Dedifferentiated amniotic fluid mesenchymal stem cell (primary cell): ENCODE data around the gene C2CD5.
"Not testable (repeated sequence)": the region's sequence is repeated elsewhere in the genome, so short reads cannot be mapped to it uniquely, and the experiment has no call there.

ENCODE experiments used
- DNase-seq: peaks from one replicate; pipeline ENCODE4 v3.0.0-alpha.2; 2016; ENCODE audit errors: extremely low spot score

The C2CD5 gene, protein sequence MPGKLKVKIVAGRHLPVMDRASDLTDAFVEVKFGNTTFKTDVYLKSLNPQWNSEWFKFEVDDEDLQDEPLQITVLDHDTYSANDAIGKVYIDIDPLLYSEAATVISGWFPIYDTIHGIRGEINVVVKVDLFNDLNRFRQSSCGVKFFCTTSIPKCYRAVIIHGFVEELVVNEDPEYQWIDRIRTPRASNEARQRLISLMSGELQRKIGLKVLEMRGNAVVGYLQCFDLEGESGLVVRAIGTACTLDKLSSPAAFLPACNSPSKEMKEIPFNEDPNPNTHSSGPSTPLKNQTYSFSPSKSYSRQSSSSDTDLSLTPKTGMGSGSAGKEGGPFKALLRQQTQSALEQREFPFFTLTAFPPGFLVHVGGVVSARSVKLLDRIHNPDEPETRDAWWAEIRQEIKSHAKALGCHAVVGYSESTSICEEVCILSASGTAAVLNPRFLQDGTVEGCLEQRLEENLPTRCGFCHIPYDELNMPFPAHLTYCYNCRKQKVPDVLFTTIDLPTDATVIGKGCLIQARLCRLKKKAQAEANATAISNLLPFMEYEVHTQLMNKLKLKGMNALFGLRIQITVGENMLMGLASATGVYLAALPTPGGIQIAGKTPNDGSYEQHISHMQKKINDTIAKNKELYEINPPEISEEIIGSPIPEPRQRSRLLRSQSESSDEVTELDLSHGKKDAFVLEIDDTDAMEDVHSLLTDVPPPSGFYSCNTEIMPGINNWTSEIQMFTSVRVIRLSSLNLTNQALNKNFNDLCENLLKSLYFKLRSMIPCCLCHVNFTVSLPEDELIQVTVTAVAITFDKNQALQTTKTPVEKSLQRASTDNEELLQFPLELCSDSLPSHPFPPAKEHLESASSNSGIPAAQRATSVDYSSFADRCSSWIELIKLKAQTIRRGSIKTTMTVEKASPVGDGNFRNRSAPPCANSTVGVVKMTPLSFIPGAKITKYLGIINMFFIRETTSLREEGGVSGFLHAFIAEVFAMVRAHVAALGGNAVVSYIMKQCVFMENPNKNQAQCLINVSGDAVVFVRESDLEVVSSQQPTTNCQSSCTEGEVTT

DNA sequence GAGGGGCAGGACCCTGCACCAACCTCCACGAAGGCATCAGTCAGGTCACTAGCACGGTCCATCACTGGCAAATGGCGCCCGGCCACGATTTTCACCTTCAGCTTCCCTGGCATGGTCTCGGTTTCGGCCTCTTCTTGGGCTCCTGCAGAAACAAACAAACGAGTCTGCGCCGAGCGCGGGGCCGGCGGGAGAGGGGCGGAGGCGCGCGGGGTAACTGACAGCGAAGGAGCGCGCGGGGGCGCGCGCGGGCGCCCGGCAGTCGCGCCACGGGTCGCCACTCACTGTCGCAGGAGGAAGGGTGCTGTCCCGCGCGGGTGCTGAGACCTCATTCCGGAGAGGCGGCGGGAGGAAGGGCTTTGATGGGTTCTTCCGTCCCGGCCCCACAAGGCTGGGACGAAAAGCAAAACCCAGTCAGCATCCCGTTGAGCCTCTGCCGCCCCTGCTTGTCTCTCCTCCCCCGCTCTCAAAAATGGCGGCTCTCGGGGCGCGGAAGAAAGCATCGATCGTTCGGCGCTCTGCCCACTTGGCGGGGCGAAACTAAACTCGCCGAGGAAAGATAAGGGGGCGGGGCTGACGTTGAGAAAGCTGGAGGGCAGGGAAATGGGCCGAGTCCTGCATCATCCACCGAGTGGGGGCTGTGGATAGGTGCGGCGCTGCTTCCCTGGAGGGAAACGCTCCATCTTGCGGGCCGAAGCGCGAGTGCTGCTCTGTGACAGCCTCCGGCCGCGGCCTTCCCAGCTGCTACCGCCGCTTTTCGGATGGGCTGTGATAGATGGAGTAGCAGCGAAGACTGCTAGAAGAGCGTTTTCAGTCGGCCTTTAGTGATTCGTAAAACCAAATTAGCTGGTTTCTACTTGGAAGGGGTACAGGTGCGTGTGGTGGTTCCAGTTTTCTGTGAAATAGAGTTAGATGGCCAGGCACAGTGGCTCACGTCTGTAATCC, at the start of gene C2CD5:
Gene C2CD5, minus strand, starts transcription at position 505 of the 942 bp plus-strand sequence. Its CDS starts 392 bp downstream, at position 113.
- peak; percentile 96 for DNase-seq

DNA sequence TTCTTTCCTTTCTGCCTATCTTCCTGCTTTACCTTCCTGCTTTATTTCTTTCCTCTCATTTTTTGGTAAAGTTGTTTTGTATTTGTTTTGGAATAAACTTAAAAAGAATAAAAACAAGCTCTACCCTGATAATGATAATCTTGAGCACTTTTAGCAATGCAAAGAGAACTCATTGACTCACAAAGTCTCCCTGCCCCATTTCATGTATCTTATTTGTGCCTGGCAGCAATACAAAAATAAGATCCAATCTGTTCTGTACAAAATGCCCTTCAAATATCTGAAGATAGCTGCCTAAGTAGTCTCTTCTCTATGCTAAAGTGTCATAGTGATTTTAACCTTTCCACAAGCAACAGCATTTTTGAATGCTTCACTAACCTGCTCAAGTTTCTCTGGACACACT, 49.5 kb upstream of the C2CD5 start:
- no peak for DNase-seq

- DNase-seq = no peak
Observed at GRCh38 chr12:22588817-22589216, 44.5 kb upstream of the C2CD5 start.

DNA sequence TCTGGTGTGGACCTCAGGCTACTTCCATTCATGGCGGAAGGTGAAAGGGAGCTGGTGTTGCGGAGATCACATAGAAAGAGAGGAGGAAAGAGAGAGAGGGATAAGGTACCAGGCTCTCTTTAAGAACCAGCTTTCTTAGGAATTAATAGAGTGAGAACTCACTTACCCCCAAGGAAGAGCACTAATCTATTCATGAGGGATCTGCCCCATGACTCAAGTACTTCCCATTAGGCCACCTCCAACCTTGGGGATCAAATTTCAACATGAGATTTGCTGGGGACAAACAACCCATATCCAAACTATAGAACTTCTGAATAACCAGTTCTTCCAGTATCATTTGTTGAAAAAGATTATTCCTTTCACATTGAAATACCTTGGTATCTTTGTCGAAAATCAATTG, 34.0 kb upstream of the C2CD5 start:
- DNase-seq = no peak

GRCh38 chr12:22577667-22578066, 33.3 kb upstream of the C2CD5 start:
- DNase-seq = no peak

GRCh38 chr12:22576473-22576872, 32.1 kb upstream of the C2CD5 start:
- no peak for DNase-seq

- no peak for DNase-seq
Observed at GRCh38 chr12:22576065-22576464, 31.7 kb upstream of the C2CD5 start.

GRCh38 chr12:22574921-22575320, 30.6 kb upstream of the C2CD5 start:
- DNase-seq = no peak

GRCh38 chr12:22573181-22573580, 28.8 kb upstream of the C2CD5 start:
- DNase-seq = no peak

DNA sequence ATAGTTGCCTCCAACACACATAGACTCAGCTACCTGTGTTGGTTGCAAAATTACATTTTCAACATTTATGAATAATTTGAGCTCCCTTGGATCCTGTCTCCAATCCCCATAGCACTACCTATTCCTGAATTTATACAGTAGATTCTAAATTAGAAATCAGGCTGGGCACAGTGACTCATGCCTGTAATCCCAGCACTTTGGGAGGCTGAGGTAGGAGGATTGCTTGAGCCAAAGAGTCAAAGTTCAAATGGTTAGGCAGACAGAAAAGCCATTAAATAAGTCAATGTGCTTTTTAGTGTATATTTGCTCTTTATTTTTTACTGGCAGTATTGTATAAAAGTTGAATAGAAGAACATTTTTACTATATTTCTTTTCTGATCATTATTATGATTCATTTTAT, 24.9 kb upstream of the C2CD5 start:
- no peak for DNase-seq

DNA sequence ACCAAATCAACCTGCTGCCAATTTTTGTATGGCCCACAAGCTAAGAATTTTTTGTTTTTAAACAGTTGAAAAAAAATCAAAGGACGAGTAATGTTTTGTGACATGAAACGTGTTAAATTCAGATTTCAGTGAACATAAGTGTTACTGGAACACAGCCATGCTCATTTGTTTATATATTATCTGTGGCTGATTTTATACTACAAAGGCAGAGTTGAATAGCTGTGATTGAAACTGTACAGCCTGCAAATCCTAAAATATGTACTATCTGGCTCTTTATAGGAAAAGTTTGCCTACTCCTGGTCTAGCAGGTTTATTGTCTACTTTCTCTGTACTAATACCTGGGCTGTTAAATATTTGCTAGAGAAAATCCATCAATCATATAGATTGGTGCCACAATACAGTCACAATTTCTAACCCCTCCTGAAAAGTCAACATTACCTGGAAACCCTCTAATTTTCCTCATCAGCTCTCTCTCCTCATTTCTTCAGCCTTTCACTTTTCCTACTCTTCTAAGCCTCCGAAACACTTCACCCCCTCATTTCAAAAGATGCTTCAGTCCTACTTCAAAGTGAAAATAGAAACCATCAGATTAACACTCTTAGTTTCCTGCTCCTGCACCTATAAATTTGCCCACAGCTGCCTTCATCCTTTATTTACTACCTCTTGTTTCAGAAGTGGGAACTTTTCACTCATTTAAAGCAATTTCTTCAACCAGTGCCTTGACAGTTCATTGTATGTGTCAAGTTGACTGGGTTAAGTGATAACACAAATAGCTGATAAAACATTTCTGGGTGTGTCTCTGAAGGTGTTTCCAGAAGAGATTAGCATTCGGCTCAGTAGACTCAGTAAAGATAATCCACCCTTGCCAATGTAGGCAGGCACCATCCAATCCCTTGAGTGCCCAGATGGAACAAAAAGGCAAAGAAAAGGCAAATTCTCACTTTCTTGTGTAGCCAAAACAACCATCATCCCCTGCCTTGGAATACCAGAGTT, 18.0 kb upstream of the C2CD5 start:
- no peak for DNase-seq

DNA sequence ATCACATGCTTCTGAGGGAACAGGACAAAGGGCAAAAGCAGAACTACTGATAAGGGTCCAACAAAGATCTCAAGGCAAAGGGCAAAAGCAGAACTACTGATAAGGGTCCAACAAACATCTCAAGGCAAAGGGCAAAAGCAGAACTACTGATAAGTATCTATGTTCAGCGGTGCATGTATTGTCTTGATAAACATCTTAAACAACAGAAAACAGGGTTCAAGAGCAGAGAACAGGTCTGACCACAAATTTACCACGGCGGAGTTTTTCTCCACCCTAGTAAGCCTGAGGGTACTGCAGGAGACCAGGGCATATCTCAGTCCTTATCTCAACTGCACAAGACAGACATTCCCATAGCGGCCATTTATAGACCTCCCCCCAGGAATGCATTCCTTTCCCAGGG, 10.4 kb upstream of the C2CD5 start:
- DNase-seq = not testable (repeated sequence)

DNA sequence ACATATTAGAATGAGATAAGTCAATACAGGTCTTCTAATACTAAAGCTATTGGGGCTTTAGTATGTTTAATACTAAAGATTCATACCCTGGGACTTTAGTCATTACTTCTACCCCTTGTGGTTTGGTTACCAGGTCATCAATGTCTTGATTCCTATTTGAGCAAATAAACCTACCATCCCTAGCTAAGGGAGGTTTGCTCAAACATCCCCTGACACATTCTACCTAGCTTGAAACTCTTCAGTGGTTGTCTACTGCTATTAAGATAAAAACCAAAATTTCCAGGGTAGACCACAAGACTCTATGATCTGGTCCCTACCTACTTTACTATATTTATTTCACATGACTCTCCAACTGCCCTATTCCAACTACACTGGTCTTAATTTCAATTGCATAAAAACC, 7.3 kb upstream of the C2CD5 start:
- no peak for DNase-seq

DNA sequence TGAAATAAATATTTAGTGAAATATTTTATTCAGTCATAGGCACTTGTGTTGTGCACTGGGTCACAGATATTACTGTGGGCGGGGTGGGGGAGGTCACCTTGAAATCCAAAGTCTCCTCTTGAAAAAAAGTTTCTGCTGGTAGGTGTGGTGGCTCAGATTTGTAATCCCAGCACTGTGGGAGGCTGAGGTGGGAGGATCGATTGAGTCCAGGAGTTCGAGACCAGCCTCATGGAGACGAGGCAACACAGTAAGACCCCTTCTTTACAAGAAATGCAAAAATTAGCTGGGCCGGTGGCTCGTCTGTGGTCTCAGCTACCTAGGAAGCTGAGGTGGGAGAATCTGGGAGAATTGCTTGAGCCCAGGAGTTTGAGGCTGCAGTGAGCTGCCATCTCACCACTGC, 913 bp upstream of the C2CD5 start:
- DNase-seq = no peak

GRCh38 chr12:22543246-22544037, 900 bp downstream of the C2CD5 start:
- no peak for DNase-seq

DNA sequence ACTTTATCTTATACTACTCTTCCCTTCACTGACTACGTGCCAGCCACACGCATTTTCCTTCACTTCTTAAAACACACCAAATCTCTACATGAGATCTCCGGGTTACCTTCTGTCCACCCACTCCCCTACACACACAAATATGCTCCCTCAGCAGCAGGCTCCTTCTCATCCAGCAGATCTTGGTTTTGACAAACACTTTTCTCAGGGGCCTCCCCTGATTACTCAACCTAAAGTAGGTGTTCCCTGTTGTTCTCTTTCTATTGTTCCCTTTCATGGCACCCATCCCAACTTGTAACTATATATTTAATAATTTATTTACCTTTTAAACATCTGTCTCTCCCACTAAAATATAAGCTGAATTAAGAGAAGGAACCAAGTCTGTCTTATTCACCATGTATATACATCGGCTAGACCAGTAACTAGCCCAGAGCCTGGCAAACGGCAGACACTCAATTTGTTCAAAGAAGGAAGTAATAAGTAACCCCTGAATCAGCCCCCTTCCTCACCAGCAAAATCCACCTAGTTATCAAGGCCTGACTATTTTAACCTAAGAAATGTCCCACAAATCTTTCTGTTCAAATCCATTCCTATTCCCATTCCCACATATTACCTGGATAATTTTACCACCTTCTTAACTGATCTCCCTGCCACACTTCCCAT, 2.7 kb downstream of the C2CD5 start:
- DNase-seq = no peak

DNA sequence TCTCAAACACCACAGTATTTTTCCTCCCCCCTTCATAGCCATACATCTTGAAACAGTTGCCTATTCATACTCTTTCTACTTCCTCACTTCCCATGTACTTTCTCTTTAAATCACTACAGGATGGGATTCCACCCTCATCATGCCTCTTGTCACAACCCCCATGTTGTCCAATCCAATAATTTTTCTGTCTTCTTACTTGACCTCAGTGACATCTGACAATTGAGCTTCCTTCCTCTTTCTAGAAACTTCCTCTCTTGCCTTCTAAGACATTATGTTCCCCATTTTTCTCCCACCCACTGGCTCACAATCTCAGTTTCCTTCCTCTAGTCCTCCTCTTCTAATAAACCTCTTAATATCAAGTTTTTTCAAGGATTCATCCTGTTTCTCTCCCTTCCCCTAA, 5.3 kb downstream of the C2CD5 start:
- no peak for DNase-seq

- DNase-seq = no peak
Observed at GRCh38 chr12:22538311-22538710, 6.0 kb downstream of the C2CD5 start.
